Stimulated activated CD8-positive, alpha-beta memory T cell treated with anti-CD3 and anti-CD28 coated beads, Interleukin-4, amount 100 ng/mL, for 1 hour (primary cell): ENCODE results near the gene TMEM239.
"Not testable (repeated sequence)": the region's sequence is repeated elsewhere in the genome, so short reads cannot be mapped to it uniquely, and the experiment has no call there.

Source experiments
- DNase-seq, 2 donors: peaks; one replicate each; pipeline ENCODE4 v3.0.0-alpha.2; 2020; ENCODE audit warnings: low read depth in 2 of 2, low spot score in 1 of 2

Gene TMEM239

GRCh38 chr20:2820084-2820895 lies 4.1 kb downstream of the TMEM239 start:
- no peak for DNase-seq

- DNase-seq = no peak
These were observed 5.0 kb downstream of the TMEM239 start for GRCh38 chr20:2820896-2821869.

DNA sequence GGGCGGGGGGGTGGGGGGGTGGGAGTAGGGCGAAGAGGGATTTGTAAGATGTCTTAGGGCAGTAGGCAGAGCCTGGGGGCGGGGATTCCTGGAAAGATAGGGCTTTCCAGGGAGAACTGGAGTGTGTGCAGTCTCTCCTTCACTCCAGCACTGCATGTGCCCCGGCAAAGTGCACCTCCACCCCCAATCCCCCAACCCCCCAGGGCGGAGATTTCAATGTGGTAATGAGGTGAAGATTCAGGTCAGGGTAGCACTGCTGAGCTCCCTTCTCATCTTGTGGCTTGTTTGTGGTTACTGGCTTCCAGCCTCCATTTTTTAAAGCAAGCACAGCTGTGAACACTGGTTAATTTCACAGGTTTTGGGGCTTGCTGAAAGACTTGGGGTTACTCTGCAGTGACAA lies 5.9 kb downstream of the TMEM239 start:
- DNase-seq = no peak

GRCh38 chr20:2825761-2826160 lies 9.6 kb downstream of the TMEM239 start:
- DNase-seq = no peak

GRCh38 chr20:2826655-2827054 lies 10.5 kb downstream of the TMEM239 start:
- no peak for DNase-seq

- DNase-seq = no peak
These were observed 13.2 kb downstream of the TMEM239 start for GRCh38 chr20:2829376-2829775.

DNA sequence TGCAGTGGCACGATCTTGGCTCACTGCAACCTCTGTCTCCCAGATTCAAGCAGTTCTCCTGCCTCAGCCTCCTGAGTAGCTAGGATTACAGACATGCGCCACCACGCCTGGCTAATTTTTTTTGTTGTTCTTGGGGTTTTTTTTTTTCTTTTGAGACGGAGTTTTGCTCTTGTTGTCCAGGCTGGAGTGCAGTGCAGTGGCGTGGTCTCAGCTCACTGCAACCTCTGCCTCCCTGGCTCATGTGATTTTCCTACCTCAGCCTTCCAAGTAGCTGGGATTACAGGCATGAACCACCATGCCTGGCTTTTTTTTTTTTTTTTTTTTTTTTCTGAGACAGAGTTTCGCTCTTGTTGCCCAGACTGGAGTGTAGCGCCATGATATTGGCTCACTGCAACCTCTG lies 15.0 kb downstream of the TMEM239 start:
- not testable (repeated sequence) for DNase-seq

DNA sequence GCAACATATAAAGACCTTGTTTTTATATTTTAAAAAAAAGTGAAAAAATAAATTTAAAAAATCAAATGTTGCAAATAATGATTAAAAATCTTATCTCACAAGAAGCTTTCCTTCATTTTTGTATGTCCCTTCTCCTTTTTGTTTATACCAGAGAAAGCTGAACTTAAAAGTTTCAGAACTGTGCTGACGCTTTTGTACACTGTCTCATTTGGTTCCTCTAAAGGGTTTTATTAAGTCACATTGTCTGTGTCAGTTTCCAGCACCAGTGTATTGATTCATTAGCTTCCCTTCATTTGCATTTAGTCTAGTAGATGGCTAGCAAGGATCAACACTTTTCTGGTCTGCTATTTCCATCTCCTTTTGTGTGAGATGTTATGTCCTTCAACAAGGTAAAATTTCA lies 17.6 kb downstream of the TMEM239 start:
- no peak for DNase-seq

DNA sequence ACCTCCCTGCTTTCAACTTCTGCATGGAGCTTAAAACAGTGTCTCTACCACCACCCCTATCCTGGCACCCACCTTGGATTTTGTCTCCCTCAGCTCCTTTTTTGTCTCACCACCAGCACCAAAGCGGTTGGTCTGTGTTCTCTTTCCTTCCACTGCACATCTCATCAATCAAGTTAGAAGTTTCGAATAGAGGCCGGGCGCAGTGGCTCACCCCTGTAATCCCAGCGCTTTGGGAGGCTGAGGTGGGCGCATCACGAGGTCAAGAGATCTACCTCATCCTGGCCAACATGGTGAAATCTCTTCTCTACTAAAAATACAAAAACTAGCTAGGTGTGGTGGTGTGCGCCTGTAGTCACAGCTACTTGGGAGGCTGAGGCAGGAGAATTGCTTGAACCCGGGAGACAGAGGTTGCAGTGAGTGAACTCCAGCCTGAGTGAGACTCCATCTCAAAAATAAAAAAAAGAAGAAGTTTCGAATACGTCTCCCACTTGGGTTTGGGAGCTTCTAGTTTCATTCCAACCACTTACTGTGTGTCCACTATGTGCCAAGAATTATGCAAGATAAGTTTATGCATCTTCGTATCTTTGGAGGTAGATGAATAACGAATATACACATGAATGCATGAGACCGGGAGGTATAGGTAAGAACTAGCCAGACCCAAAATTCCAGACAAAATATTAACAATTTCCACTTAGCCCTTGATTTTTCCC lies 18.4 kb downstream of the TMEM239 start:
- DNase-seq = no peak

- DNase-seq = no peak
These were observed 19.2 kb downstream of the TMEM239 start for GRCh38 chr20:2835331-2835796.

- DNase-seq = no peak
These were observed 19.9 kb downstream of the TMEM239 start for GRCh38 chr20:2836035-2836434.

DNA sequence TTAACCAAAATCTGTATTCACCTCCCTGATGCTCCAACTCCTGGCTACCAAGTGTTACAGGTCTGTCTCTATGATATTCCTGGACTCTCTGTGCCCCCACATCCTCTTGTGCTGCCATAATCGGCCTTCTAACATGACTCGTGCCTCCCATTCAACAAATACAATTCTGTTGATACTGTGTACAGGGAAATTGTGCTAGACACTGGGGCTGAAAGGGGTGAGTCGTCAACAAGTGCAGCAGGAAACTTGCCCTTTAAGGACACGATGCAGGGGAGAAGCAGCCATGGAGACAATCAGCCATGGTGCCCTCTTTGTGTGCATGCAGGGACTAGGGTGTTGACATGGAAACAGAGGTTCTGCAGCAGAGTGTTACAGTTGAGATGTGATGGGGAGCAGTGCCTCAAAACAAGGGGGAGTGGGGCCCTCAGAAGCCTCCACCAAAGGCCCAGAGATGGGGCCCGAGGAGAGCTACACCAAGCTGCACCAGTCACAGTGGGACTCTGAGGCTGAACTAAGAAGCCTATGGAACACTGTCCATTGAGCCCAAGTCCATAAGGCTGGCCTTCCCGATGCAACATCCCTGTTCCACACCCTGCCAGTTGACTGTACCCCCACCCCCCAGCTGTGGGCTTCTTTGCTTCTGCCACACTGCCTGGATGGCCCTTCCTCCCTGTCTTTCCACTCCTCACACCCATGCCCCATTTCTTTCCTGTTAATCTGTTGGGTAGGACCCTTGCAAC lies 21.2 kb downstream of the TMEM239 start:
- no peak for DNase-seq

- DNase-seq = no peak
These were observed 22.1 kb downstream of the TMEM239 start for GRCh38 chr20:2838170-2838797.

- DNase-seq = no peak
These were observed 22.9 kb downstream of the TMEM239 start for GRCh38 chr20:2838847-2839671.

GRCh38 chr20:2839732-2840137 lies 23.6 kb downstream of the TMEM239 start:
- no peak for DNase-seq

DNA sequence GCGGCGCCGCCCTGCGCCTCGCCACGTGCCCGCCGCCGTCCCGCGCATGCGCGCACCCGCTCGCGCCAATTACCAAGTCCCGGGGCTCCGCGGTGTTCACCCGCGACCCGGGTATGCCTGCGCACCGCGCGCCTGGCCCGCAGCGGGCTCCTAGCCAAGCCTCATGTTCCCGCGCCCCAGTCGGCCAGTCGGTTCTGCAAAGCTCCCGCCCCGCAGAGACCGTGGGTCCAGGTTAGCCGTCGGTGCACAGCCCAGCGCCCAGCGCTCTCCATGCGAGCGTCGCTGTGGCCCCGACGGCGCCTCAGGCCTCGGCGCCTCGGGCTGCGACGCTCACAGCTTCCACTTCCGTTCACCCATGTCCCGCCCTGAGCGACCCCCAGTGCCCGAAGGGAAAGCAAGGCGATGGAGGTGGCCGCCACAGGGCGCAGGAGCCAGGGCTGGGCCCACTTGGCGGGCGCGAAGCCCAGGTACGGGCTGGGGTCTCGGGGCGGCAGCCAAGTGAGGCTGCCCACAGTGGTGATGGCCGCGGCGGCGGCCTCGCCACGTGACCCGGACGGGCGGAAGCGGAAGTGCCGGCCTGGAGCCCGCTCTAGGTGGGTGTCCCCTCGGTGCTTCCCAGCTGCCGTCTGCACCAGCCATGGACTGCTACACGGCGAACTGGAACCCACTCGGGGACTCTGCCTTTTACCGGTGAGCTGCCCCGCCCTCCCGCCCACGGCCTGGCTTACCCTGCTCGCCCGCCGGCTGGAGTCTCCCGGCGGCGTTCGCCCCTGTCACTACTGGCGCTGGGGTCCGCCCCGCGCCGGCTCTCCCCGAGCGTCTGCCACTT lies 24.2 kb downstream of the TMEM239 start, which contains the start of the genes PCED1A and VPS16:
Gene PCED1A (minus strand): TSS at position 518 of the 829 bp plus-strand sequence. CDS start 743 bp downstream, outside the sequence.
Gene VPS16 (plus strand): TSS at position 608 of the 829 bp plus-strand sequence. CDS start 30 bp downstream, at position 638.
- DNase-seq = peak; percentile 70 to 78

DNA sequence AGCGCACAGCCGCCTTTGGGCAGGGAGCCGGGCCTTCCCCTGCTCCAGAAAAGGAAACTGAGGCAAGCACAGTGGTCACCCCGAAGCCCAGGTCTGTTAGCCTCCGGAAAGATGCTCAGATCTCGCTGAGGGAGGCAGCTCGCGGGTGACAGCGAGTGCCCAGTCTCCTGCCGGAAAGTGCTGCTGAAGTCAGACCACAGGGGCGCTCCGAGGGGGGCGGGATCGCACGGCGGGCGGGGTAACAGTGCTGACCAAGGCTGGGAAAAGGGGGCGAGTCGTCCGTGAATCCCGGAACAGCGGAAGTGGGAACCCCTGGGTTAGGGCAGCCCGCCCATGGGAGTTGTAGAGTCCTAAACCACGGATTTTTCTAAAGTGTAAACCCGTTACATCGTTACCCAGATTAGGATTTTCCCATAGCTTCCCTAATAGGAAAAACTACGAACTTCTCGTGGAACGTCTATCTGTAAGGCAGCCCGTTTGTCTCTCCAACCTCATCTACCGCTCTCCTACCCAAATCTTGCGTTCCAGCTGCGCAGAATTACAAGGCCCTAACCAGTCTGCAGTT lies 24.9 kb downstream of the TMEM239 start:
- no peak for DNase-seq

DNA sequence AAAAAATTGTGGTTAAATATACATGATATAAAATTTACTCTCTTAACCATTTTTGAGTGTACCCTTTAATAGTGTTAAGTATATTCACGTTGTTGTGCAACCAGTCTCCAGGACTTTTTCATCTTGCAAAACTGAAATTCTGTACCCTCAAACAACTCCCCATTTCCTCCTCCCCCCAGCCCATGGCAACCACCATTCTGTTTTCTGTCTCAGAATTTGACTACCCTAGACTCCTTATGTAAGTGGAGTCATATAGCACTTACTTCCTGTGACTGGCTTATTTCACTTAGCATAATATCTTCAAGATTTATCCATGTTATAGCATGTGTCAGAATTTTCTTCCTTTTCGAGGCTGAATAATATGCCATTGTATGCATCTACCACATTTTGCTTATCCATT lies 29.4 kb downstream of the TMEM239 start:
- DNase-seq = no peak
